Measurements from ENCODE around the gene RPL4.
"Not testable (repeated sequence)": the region's sequence is repeated elsewhere in the genome, so short reads cannot be mapped to it uniquely, and the experiment has no call there.

Gene RPL4

GRCh38 chr15:66491846-66492245 lies 12.8 kb downstream of the RPL4 start:
- DNase-seq (ENCODE audit: low spot score) = no peak

GRCh38 chr15:66489179-66489791 lies 15.4 kb downstream of the RPL4 start:
- DNase-seq (ENCODE audit: low spot score) (no peak), FAIRE-seq (no peak)

More at GRCh38 chr15:66491846-66492245, 12.8 kb downstream of the RPL4 start:
- FAIRE-seq = no peak

- no peak for FAIRE-seq
Observed at GRCh38 chr15:66488525-66488924, 16.1 kb downstream of the RPL4 start.

GRCh38 chr15:66486887-66487286 lies 17.8 kb downstream of the RPL4 start:
- FAIRE-seq = no peak
- DNase-seq (ENCODE audit: low spot score) = no peak

More at GRCh38 chr15:66488525-66488924, 16.1 kb downstream of the RPL4 start:
- DNase-seq (ENCODE audit: low spot score) = no peak

- DNase-seq (ENCODE audit: low spot score) (no peak), FAIRE-seq (no peak)
Observed at GRCh38 chr15:66484539-66485112, 20.0 kb downstream of the RPL4 start.

GRCh38 chr15:66483131-66483566 lies 21.5 kb downstream of the RPL4 start:
- DNase-seq (ENCODE audit: low spot score) (no peak), FAIRE-seq (no peak)

GRCh38 chr15:66482539-66482938 lies 22.1 kb downstream of the RPL4 start:
- no peak for FAIRE-seq

GRCh38 chr15:66481107-66481856 lies 23.4 kb downstream of the RPL4 start:
- DNase-seq (ENCODE audit: low spot score) (no peak), FAIRE-seq (peak; percentile 46)

More at GRCh38 chr15:66482539-66482938, 22.1 kb downstream of the RPL4 start:
- no peak for DNase-seq (ENCODE audit: low spot score)

- DNase-seq (ENCODE audit: low spot score) = no peak
- no peak for FAIRE-seq
Observed at GRCh38 chr15:66480267-66480666, 24.4 kb downstream of the RPL4 start.

GRCh38 chr15:66477011-66477410 lies 27.6 kb downstream of the RPL4 start:
- FAIRE-seq (no peak), DNase-seq (ENCODE audit: low spot score) (no peak)

- FAIRE-seq = no peak
- no peak for DNase-seq (ENCODE audit: low spot score)
Observed at GRCh38 chr15:66476535-66476934, 28.1 kb downstream of the RPL4 start.

- FAIRE-seq = no peak
- DNase-seq (ENCODE audit: low spot score) = no peak
Observed at GRCh38 chr15:66474963-66475362, 29.7 kb downstream of the RPL4 start.

GRCh38 chr15:66474135-66474534 lies 30.5 kb downstream of the RPL4 start:
- DNase-seq (ENCODE audit: low spot score) = no peak
- no peak for FAIRE-seq

- no peak for FAIRE-seq
- DNase-seq (ENCODE audit: low spot score) = peak; percentile 64
Observed at GRCh38 chr15:66472176-66472999, 32.3 kb downstream of the RPL4 start.

- FAIRE-seq; DNase-seq (ENCODE audit: low spot score): not testable (repeated sequence)
Observed at GRCh38 chr15:66470825-66471224, 33.8 kb downstream of the RPL4 start.

GRCh38 chr15:66467162-66468040 lies 37.3 kb downstream of the RPL4 start:
- not testable (repeated sequence) for FAIRE-seq; DNase-seq (ENCODE audit: low spot score)

GRCh38 chr15:66465294-66465693 lies 39.4 kb downstream of the RPL4 start:
- not testable (repeated sequence) for DNase-seq (ENCODE audit: low spot score); FAIRE-seq

- DNase-seq (ENCODE audit: low spot score) (no peak), FAIRE-seq (no peak)
Observed at GRCh38 chr15:66462627-66463026, 42.0 kb downstream of the RPL4 start.

- DNase-seq (ENCODE audit: low spot score) = no peak
- FAIRE-seq = peak; percentile 83
Observed at GRCh38 chr15:66461917-66462316, 42.7 kb downstream of the RPL4 start.

- not testable (repeated sequence) for DNase-seq (ENCODE audit: low spot score); FAIRE-seq
Observed at GRCh38 chr15:66461294-66461693, 43.4 kb downstream of the RPL4 start.

Measured in urothelium cell line (cell line).